AG09319 (cell line): ENCODE data around the gene CCDC27.

ENCODE experiments used
- DNase-seq: peaks from one replicate; pipeline ENCODE4 v3.0.0-alpha.2; 2010; ENCODE audit warnings: low read depth; ENCODE audit errors: extremely low read depth
- CTCF ChIP-seq: IDR thresholded peaks from 2 replicates; pipeline ENCODE4 v1.5.1; 2011; ENCODE audit warnings: low read depth, mild to moderate bottlenecking, inconsistent platforms, low read length, moderate library complexity

CCDC27 gene

GRCh38 chr1:3740752-3741151 lies 11.5 kb upstream of the CCDC27 start:
- TF ChIP-seq CTCF, result no peak
- no peak for DNase-seq

GRCh38 chr1:3741566-3742438 lies 10.4 kb upstream of the CCDC27 start:
- TF ChIP-seq CTCF, result no peak
- DNase-seq, result no peak

GRCh38 chr1:3742439-3743298 lies 9.6 kb upstream of the CCDC27 start:
- TF ChIP-seq CTCF, result no peak
- no peak for DNase-seq

GRCh38 chr1:3743421-3743820 lies 8.8 kb upstream of the CCDC27 start:
- TF ChIP-seq CTCF, result no peak
- no peak for DNase-seq

GRCh38 chr1:3743826-3744225 lies 8.4 kb upstream of the CCDC27 start:
- no peak for TF ChIP-seq CTCF
- DNase-seq, result no peak

GRCh38 chr1:3744646-3745045 lies 7.6 kb upstream of the CCDC27 start:
- no peak for TF ChIP-seq CTCF
- DNase-seq, result no peak

- TF ChIP-seq CTCF, result no peak
- DNase-seq, result no peak
Measured at GRCh38 chr1:3745071-3745470, 7.2 kb upstream of the CCDC27 start.
